Tibial artery (tissue), 4 donors: ENCODE measurements around the gene FERMT1.

Source experiments
- DNase-seq, 2 donors: peaks; one replicate each; pipeline ENCODE4 v3.0.0-alpha.2; 2019
- H3K27ac ChIP-seq, 2 donors: fragments of 200-600 bp; sonication (generic) in 1 of 2; 1 replicate in 1 of 2; 2 replicates in 1 of 2; pipeline ENCODE4 v1.5.1; 2018 to 2019; ENCODE audit warnings: mild to moderate bottlenecking in 1 of 2
- H3K27me3 ChIP-seq, 2 donors: fragments of 200-600 bp; sonication (generic) in 1 of 2; one replicate each; pipeline versions ENCODE4 v1.5.1 to v1.6.0; 2016 to 2019
- H3K36me3 ChIP-seq, 3 donors: fragments of 200-600 bp; sonication (generic) in 2 of 3; one replicate each; pipeline ENCODE4 v1.5.1; 2016 to 2019; ENCODE audit warnings: mild to moderate bottlenecking in 2 of 3
- H3K4me1 ChIP-seq, 4 donors: fragments of 200-600 bp; sonication (generic) in 2 of 4; 1 replicate in 3 of 4; 2 replicates in 1 of 4; pipeline ENCODE4 v1.5.1; 2016 to 2019
- H3K4me3 ChIP-seq, 2 donors: fragments of 200-600 bp; sonication (generic) in 1 of 2; 1 replicate in 1 of 2; 2 replicates in 1 of 2; pipeline ENCODE4 v1.5.1; 2018 to 2019; ENCODE audit warnings: mild to moderate bottlenecking in 2 of 2
- H3K9me3 ChIP-seq, 3 donors: fragments of 200-600 bp; sonication (generic) in 1 of 3; one replicate each; pipeline ENCODE4 v1.5.1; 2016 to 2019
- CTCF ChIP-seq, 2 experiments: fragments of 200-600 bp in 1 of 2; fragments of 450-650 bp in 1 of 2; IDR thresholded peaks; one replicate each; pipeline ENCODE4 v1.5.1; 2017 to 2019; ENCODE audit warnings: antibody characterized with exemption in 2 of 2, mild to moderate bottlenecking in 1 of 2, moderate library complexity in 1 of 2
- intact Hi-C: fragments of 100-400 bp; cut with DNase I; formaldehyde crosslinking; loops from one replicate; pipeline ENCODE4 v1.15.0; 2023; ENCODE audit warnings: low total_unique reads

The FERMT1 gene

DNA sequence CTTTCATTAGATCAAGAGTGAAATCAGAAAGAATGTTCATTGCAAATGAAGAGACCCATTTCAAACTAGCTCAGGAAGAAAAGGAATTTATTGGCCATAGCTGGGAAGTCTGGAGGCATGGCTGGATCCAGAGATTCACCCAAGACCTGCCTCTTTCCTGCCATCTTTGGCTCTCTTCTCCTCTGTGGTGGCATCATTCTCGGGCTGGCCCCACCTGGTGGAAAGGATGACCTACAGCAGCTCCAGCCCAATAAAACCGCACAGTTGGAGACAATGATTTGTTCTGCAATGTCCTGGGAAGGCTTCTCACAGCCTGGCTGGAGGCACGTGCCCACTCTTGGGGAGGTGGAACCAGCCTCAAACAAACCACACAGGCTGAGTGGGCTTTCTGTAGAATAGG, 18.1 kb upstream of the FERMT1 start:
- H3K4me1 ChIP-seq, result no peaks in the 10 kb centered on the region
- H3K9me3 ChIP-seq, result peaks cover 0 to 2% (median 0%) of the 10 kb centered on the region in 3 donors
- no peak overlapping the region for H3K27ac ChIP-seq
- intact Hi-C loops, result loop anchor here (10.0 kb wide), 1 partner anchor 1144 kb away; no protein-coding TSS in a partner anchor
- H3K27me3 ChIP-seq, result peaks cover 0 to 25% of the 10 kb centered on the region in 2 donors
- TF ChIP-seq CTCF (IDR thresholded peaks at IDR 0.05), result no peak
- DNase-seq, result no peak
- no peaks in the 10 kb centered on the region for H3K36me3 ChIP-seq
- H3K4me3 ChIP-seq, result no peak overlapping the region

- Histone ChIP-seq H3K4me1 (no peaks in the 10 kb centered on the region), H3K27ac (no peak overlapping the region), H3K27me3 (peaks cover 0 to 33% of the 10 kb centered on the region in 2 donors), H3K4me3 (no peak overlapping the region), H3K9me3 (no peaks in the 10 kb centered on the region), H3K36me3 (no peaks in the 10 kb centered on the region)
- intact Hi-C loops, result no loop called here
- TF ChIP-seq CTCF (IDR thresholded peaks at IDR 0.05), result no peak
- DNase-seq, result no peak
Measured at GRCh38 chr20:6135347-6135746, 12.5 kb upstream of the FERMT1 start.

DNA sequence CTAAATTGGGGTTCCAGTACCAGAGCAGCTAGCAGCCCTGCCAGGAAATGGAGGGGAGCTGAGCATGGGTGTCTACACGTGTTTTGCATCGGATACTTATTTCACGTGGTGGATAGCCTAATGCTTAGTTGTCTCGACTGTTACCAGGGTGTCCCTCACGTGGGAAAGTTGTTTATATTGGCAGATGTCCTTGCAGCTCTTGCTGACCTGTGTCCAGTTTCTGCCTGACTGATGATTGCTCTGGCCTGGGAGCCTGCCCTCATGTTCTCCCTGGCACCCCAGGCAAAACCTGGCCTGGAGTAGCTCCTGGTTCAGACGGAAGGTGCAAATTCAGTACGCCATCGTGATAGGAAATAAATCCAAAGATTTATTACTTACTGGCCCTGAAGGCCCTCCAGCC, 11.8 kb upstream of the FERMT1 start:
- no peak for DNase-seq
- intact Hi-C loops, result no loop called here
- peaks cover 0 to 33% of the 10 kb centered on the region in 2 donors for H3K27me3 ChIP-seq
- no peaks in the 10 kb centered on the region for H3K4me1 ChIP-seq
- no peaks in the 10 kb centered on the region for H3K36me3 ChIP-seq
- no peak overlapping the region for H3K4me3 ChIP-seq
- no peak overlapping the region for H3K27ac ChIP-seq
- H3K9me3 ChIP-seq, result no peaks in the 10 kb centered on the region
- TF ChIP-seq CTCF (IDR thresholded peaks at IDR 0.05), result no peak

GRCh38 chr20:6130045-6130444, 7.2 kb upstream of the FERMT1 start:
- DNase-seq, result no peak

GRCh38 chr20:6127825-6128224, 5.0 kb upstream of the FERMT1 start:
- H3K4me1 ChIP-seq, result peaks cover 0 to 9% (median 8%) of the 10 kb centered on the region in 4 donors
- TF ChIP-seq CTCF (IDR thresholded peaks at IDR 0.05), result no peak
- H3K27me3 ChIP-seq, result peaks cover 0 to 24% of the 10 kb centered on the region in 2 donors
- intact Hi-C loops, result no loop called here
- no peak overlapping the region for H3K4me3 ChIP-seq
- H3K27ac ChIP-seq, result no peak overlapping the region
- no peak for DNase-seq
- no peaks in the 10 kb centered on the region for H3K9me3 ChIP-seq
- no peaks in the 10 kb centered on the region for H3K36me3 ChIP-seq

More at GRCh38 chr20:6130045-6130444, 7.2 kb upstream of the FERMT1 start:
- Histone ChIP-seq H3K27ac (no peak overlapping the region), H3K4me3 (no peak overlapping the region), H3K4me1 (no peaks in the 10 kb centered on the region), H3K9me3 (no peaks in the 10 kb centered on the region), H3K36me3 (no peaks in the 10 kb centered on the region), H3K27me3 (peaks cover 0 to 12% of the 10 kb centered on the region in 2 donors)
- intact Hi-C loops, result no loop called here
- TF ChIP-seq CTCF (IDR thresholded peaks at IDR 0.05), result no peak

DNA sequence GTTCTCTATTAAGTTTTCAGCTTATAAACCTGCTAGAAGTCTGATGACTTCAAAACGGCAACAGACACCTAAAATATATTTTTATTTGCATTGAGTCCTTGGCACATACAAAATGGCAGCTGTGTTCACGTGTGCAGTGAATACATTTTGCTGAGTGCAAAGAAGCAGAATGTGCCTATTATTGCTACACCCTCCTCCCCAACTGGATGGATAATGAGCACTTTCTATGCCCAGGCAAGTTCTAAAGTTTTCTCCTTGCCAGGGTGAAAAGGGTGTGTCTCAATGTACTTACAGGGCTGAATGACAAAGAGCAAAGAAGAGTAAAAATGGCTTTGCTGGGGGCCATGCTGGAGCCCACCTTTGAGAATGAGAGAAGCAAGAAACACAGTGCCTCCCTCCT, 4.0 kb upstream of the FERMT1 start:
- Histone ChIP-seq H3K9me3 (no peaks in the 10 kb centered on the region), H3K27ac (no peak overlapping the region), H3K27me3 (peaks cover 0 to 27% of the 10 kb centered on the region in 2 donors), H3K36me3 (no peaks in the 10 kb centered on the region), H3K4me1 (peaks cover 0 to 17% (median 13%) of the 10 kb centered on the region in 4 donors), H3K4me3 (no peak overlapping the region)
- TF ChIP-seq CTCF (IDR thresholded peaks at IDR 0.05), result no peak
- no peak for DNase-seq
- intact Hi-C loops, result no loop called here
